Keratinocyte (primary cell): ENCODE measurements around the gene DEPP1. TPM values are rescaled to one million over a fixed set of nuclear protein-coding genes. Genes with fewer than 3 reads are reported as not detected.

Source experiments
- DNase-seq: peaks from one replicate; pipeline ENCODE4 v3.0.0-alpha.2; 2011; ENCODE audit warnings: low read depth, missing footprints, low spot score
- FAIRE-seq: peaks from 2 replicates; lab custom pipeline; 2011; peaks lifted over from hg19 to GRCh38; lab: Jason Lieb, UNC
- H2AFZ ChIP-seq: 2 replicates; pipeline ENCODE4 v1.6.0; 2012; ENCODE audit warnings: low read length, control low read depth, inconsistent platforms; ENCODE audit not compliant: control insufficient read depth
- H3K27ac ChIP-seq: 2 replicates; pipeline ENCODE4 v1.5.1; 2011; ENCODE audit warnings: low read length; ENCODE audit not compliant: control insufficient read depth, insufficient read depth
- H3K27me3 ChIP-seq: 3 replicates; pipeline ENCODE4 v1.6.0; 2011; ENCODE audit warnings: low read length; ENCODE audit not compliant: control insufficient read depth, insufficient read depth; ENCODE audit errors: extremely low read depth
- H3K36me3 ChIP-seq, 2 experiments: 2 replicates in 1 of 2; 3 replicates in 1 of 2; pipeline ENCODE4 v1.5.1; 2011; ENCODE audit warnings: low read length in 2 of 2, mild to moderate bottlenecking in 1 of 2; ENCODE audit not compliant: control insufficient read depth in 2 of 2, insufficient read depth in 2 of 2; ENCODE audit errors: extremely low read depth in 1 of 2
- H3K4me1 ChIP-seq: 3 replicates; pipeline ENCODE4 v1.5.1; 2011; ENCODE audit warnings: low read length; ENCODE audit not compliant: control insufficient read depth, insufficient read depth; ENCODE audit errors: extremely low read depth
- H3K4me2 ChIP-seq: 3 replicates; pipeline ENCODE4 v1.6.0; 2011; ENCODE audit warnings: low read depth, low read length; ENCODE audit not compliant: control insufficient read depth, insufficient read depth; ENCODE audit errors: extremely low read depth
- H3K4me3 ChIP-seq, 3 experiments: fragments of 200-600 bp in 1 of 3; sonication (generic) in 1 of 3; 2 replicates in 2 of 3; 3 replicates in 1 of 3; pipeline ENCODE4 v1.5.1; 2011 to 2016; ENCODE audit warnings: low read length in 3 of 3, mild to moderate bottlenecking in 3 of 3, control low read depth in 2 of 3, inconsistent platforms in 1 of 3, low read depth in 1 of 3, mixed read lengths in 1 of 3, mixed run types in 1 of 3, moderate library complexity in 1 of 3; ENCODE audit not compliant: control insufficient read depth in 2 of 3, insufficient read depth in 2 of 3; ENCODE audit errors: extremely low read depth in 1 of 3
- H3K79me2 ChIP-seq: 2 replicates; pipeline ENCODE4 v1.6.0; 2012; ENCODE audit warnings: low read length; ENCODE audit not compliant: control insufficient read depth, insufficient read depth
- H3K9ac ChIP-seq: 3 replicates; pipeline ENCODE4 v1.6.0; 2011; ENCODE audit warnings: low read length; ENCODE audit not compliant: control insufficient read depth, insufficient read depth; ENCODE audit errors: extremely low read depth
- H3K9me1 ChIP-seq: 3 replicates; pipeline ENCODE4 v1.6.0; 2011; ENCODE audit warnings: low read length; ENCODE audit not compliant: control insufficient read depth, insufficient read depth; ENCODE audit errors: extremely low read depth
- H3K9me3 ChIP-seq: 2 replicates; pipeline ENCODE4 v1.5.1; 2012; ENCODE audit warnings: low read depth, low read length; ENCODE audit not compliant: control insufficient read depth
- H4K20me1 ChIP-seq: 3 replicates; pipeline ENCODE4 v1.6.0; 2011; ENCODE audit warnings: low read length; ENCODE audit not compliant: control insufficient read depth, insufficient read depth; ENCODE audit errors: extremely low read depth
- EZH2 ChIP-seq: IDR thresholded peaks from one replicate; pipeline ENCODE4 v1.6.1; 2012; ENCODE audit warnings: inconsistent platforms, mild to moderate bottlenecking, low read length, moderate library complexity
- dilution Hi-C: fragments of 300-500 bp; cut with MboI; formaldehyde crosslinking; loops from one replicate; pipeline ENCODE4 v1.7.0; 2020; ENCODE audit warnings: low sequenced_read_pairs; ENCODE audit not compliant: extremely low pct_ligation_motif_present
- polyA plus RNA-seq, 5 experiments: library from polyadenylated mRNA; depleted of rRNA in 3 of 5; stranded (reverse) in 3 of 5; stranded (forward) in 1 of 5; unstranded in 1 of 5; fragments of >200 nt; gene quantifications; 1 replicate in 1 of 5; 2 replicates in 3 of 5; 3 replicates in 1 of 5; pipeline versions ENCODE4 v1.2.1 to v1.2.3, GENCODE V29; 2011 to 2012; ENCODE audit warnings: missing spikeins in 2 of 5, low read depth in 1 of 5, low replicate concordance in 1 of 5
- TF ChIP-seq, protein P1 (sequence below), 3 experiments: IDR thresholded peaks in 1 of 3; conservative IDR thresholded peaks in 1 of 3; optimal IDR thresholded peaks in 1 of 3; 2 replicates in 2 of 3; 3 replicates in 1 of 3; pipeline versions ENCODE3 to v1.5.1; 2011; ENCODE audit warnings: low read length in 3 of 3, mild to moderate bottlenecking in 3 of 3, moderate library complexity in 2 of 3, control low read depth in 1 of 3, inconsistent platforms in 1 of 3; ENCODE audit not compliant: insufficient read depth in 2 of 3; ENCODE audit errors: extremely low read depth in 1 of 3

Gene DEPP1
- polyA plus RNA-seq, 1 donor (not counting 4 experiments of a cell fraction or from before 2014, with no cell fraction given) = 1.2 TPM

- Histone ChIP-seq H3K9me3 (no peaks in the 10 kb centered on the region), H3K36me3 (peaks cover 2 to 8% of the 10 kb centered on the region in 2 experiments), H3K27me3 (no peaks in the 10 kb centered on the region), H3K4me3 (no peak overlapping the region), H3K4me2 (no peak overlapping the region), H4K20me1 (no peaks in the 10 kb centered on the region), H3K4me1 (no peaks in the 10 kb centered on the region), H3K79me2 (no peaks in the 10 kb centered on the region), H2AFZ (no peak overlapping the region), H3K9ac (no peak overlapping the region), H3K9me1 (no peaks in the 10 kb centered on the region), H3K27ac (no peak overlapping the region)
- peak; percentile 62 for DNase-seq
- dilution Hi-C loops = loop anchor here (25.0 kb wide), 1 partner anchor 229 kb away; no protein-coding TSS in a partner anchor
- peak; percentile 96 for FAIRE-seq
- TF ChIP-seq, protein P1, sequence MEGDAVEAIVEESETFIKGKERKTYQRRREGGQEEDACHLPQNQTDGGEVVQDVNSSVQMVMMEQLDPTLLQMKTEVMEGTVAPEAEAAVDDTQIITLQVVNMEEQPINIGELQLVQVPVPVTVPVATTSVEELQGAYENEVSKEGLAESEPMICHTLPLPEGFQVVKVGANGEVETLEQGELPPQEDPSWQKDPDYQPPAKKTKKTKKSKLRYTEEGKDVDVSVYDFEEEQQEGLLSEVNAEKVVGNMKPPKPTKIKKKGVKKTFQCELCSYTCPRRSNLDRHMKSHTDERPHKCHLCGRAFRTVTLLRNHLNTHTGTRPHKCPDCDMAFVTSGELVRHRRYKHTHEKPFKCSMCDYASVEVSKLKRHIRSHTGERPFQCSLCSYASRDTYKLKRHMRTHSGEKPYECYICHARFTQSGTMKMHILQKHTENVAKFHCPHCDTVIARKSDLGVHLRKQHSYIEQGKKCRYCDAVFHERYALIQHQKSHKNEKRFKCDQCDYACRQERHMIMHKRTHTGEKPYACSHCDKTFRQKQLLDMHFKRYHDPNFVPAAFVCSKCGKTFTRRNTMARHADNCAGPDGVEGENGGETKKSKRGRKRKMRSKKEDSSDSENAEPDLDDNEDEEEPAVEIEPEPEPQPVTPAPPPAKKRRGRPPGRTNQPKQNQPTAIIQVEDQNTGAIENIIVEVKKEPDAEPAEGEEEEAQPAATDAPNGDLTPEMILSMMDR (optimal IDR thresholded peaks at IDR 0.05 in 1 of 3, IDR thresholded peaks at IDR 0.05 in 1 of 3, conservative IDR thresholded peaks at IDR 0.05 in 1 of 3; ENCODE audit: extremely low read depth in 1 of 3, insufficient read depth in 2 of 3, low read length in 3 of 3) = peak; percentile 55 to 89 (median 62)
- TF ChIP-seq EZH2 = no peak
Observed at GRCh38 chr10:45008524-45009161, 30.0 kb upstream of the DEPP1 start.

- dilution Hi-C loops = loop anchor here (25.0 kb wide), 1 partner anchor 231 kb away; no protein-coding TSS in a partner anchor
- Histone ChIP-seq H3K4me2 (no peak overlapping the region), H3K27ac (no peak overlapping the region), H3K9ac (no peak overlapping the region), H2AFZ (no peak overlapping the region), H3K27me3 (no peaks in the 10 kb centered on the region), H4K20me1 (no peaks in the 10 kb centered on the region), H3K4me3 (no peak overlapping the region), H3K79me2 (no peaks in the 10 kb centered on the region), H3K9me1 (no peaks in the 10 kb centered on the region), H3K4me1 (peaks cover 5% of the 10 kb centered on the region), H3K36me3 (peaks cover 4 to 12% of the 10 kb centered on the region in 2 experiments), H3K9me3 (no peaks in the 10 kb centered on the region)
- no peak for FAIRE-seq
- no peak for DNase-seq
- TF ChIP-seq, protein P1 (optimal IDR thresholded peaks at IDR 0.05 in 1 of 3, IDR thresholded peaks at IDR 0.05 in 1 of 3, conservative IDR thresholded peaks at IDR 0.05 in 1 of 3; ENCODE audit: extremely low read depth in 1 of 3, insufficient read depth in 2 of 3, low read length in 3 of 3) = no peak
Observed at GRCh38 chr10:45006276-45007030, 27.8 kb upstream of the DEPP1 start.
